CD4-positive, alpha-beta T cell (primary cell): Measurements from ENCODE around the gene RNF208. TPM values are rescaled to one million over a fixed set of nuclear protein-coding genes. Genes with fewer than 3 reads are reported as not detected.

Experiments
- ATAC-seq: fragments of 200-7000 bp; cut with Tn5 transposase; one replicate; pipeline ENCODE4 v1.10.0; 2022; ENCODE audit warnings: mild to moderate bottlenecking; ENCODE audit not compliant: poor library complexity
- CTCF ChIA-PET: fragments of 350-600 bp; sonication (Branson Sonifier 250); formaldehyde crosslinking; loops from one replicate; lab custom pipeline; 2021; ENCODE audit warnings: antibody characterized with exemption, inconsistent platforms; lab: Charles Lee
- POLR2A ChIA-PET: fragments of 350-600 bp; sonication (Branson Sonifier 250); formaldehyde crosslinking; loops from one replicate; lab custom pipeline; 2021; ENCODE audit warnings: antibody characterized with exemption, inconsistent platforms; lab: Charles Lee
- DNase-seq, 14 experiments: peaks; one replicate each; pipeline ENCODE4 v3.0.0-alpha.2; 2013 to 2020; ENCODE audit warnings: mixed read lengths in 2 of 14
- H3K27ac ChIP-seq, 2 donors: one replicate each; pipeline versions ENCODE4 v1.5.1 to v1.7.0; 2013; ENCODE audit warnings: low read length in 2 of 2, low read depth in 1 of 2, mild to moderate bottlenecking in 1 of 2
- H3K27me3 ChIP-seq, 2 experiments: 1 replicate in 1 of 2; 2 replicates in 1 of 2; pipeline versions ENCODE4 v1.6.1 to v1.7.0; 2013; ENCODE audit warnings: low read length in 2 of 2, control low read depth in 1 of 2, mild to moderate bottlenecking in 1 of 2, moderate library complexity in 1 of 2; ENCODE audit not compliant: insufficient read depth in 2 of 2, control insufficient read depth in 1 of 2
- H3K36me3 ChIP-seq: one replicate; pipeline ENCODE4 v1.6.1; 2013; ENCODE audit warnings: low read length, control low read depth; ENCODE audit not compliant: insufficient read depth
- H3K4me1 ChIP-seq: one replicate; pipeline ENCODE4 v1.6.1; 2013; ENCODE audit warnings: low read length, control low read depth; ENCODE audit not compliant: insufficient read depth
- H3K4me3 ChIP-seq: one replicate; pipeline ENCODE4 v1.5.1; 2013; ENCODE audit warnings: mild to moderate bottlenecking, low read length, moderate library complexity
- H3K9me3 ChIP-seq, 2 experiments: 1 replicate in 1 of 2; 2 replicates in 1 of 2; pipeline versions ENCODE4 v1.6.1 to v1.7.0; 2013; ENCODE audit warnings: low read length in 2 of 2, mild to moderate bottlenecking in 2 of 2, control low read depth in 1 of 2, moderate library complexity in 1 of 2; ENCODE audit not compliant: control insufficient read depth in 1 of 2, insufficient read depth in 1 of 2
- H3K27ac Mint-ChIP-seq: one replicate; pipeline ENCODE4 v1.8.0; 2020; ENCODE audit warnings: mixed read lengths
- H3K27me3 Mint-ChIP-seq: one replicate; pipeline ENCODE4 v1.8.0; 2021; ENCODE audit warnings: mixed read lengths
- H3K36me3 Mint-ChIP-seq: one replicate; pipeline ENCODE4 v1.8.0; 2021; ENCODE audit warnings: low read depth, mixed read lengths
- H3K4me1 Mint-ChIP-seq: one replicate; pipeline ENCODE4 v1.8.0; 2021; ENCODE audit warnings: low read depth, mixed read lengths
- H3K4me3 Mint-ChIP-seq: one replicate; pipeline ENCODE4 v1.8.0; 2020; ENCODE audit warnings: mild to moderate bottlenecking, mixed read lengths
- H3K9me3 Mint-ChIP-seq: one replicate; pipeline ENCODE4 v1.8.0; 2020; ENCODE audit warnings: mixed read lengths
- intact Hi-C, 2 experiments: fragments of 100-400 bp; cut with DNase I in 1 of 2; cut with micrococcal nuclease in 1 of 2; formaldehyde crosslinking; loops; one replicate each; pipeline versions ENCODE4 v1.15.1 to v1.9.0; 2023 to 2025; cut with DNase I, micrococcal nuclease
- total RNA-seq, 174 experiments: library from RNA in 2 of 174; stranded (reverse) in 2 of 174; gene quantifications; one replicate each; pipeline ENCODE4 v1.2.3 and lab custom pipeline; 2021 to 2026
- TF ChIP-seq, protein P1 (sequence below): fragments of 200-600 bp; IDR thresholded peaks from one replicate; pipeline ENCODE4 v1.8.0; 2022; ENCODE audit warnings: antibody characterized with exemption, mild to moderate bottlenecking

RNF208 gene
- total RNA-seq, 2 experiments from 2014 or later = 0.66 to 0.67 TPM

DNA sequence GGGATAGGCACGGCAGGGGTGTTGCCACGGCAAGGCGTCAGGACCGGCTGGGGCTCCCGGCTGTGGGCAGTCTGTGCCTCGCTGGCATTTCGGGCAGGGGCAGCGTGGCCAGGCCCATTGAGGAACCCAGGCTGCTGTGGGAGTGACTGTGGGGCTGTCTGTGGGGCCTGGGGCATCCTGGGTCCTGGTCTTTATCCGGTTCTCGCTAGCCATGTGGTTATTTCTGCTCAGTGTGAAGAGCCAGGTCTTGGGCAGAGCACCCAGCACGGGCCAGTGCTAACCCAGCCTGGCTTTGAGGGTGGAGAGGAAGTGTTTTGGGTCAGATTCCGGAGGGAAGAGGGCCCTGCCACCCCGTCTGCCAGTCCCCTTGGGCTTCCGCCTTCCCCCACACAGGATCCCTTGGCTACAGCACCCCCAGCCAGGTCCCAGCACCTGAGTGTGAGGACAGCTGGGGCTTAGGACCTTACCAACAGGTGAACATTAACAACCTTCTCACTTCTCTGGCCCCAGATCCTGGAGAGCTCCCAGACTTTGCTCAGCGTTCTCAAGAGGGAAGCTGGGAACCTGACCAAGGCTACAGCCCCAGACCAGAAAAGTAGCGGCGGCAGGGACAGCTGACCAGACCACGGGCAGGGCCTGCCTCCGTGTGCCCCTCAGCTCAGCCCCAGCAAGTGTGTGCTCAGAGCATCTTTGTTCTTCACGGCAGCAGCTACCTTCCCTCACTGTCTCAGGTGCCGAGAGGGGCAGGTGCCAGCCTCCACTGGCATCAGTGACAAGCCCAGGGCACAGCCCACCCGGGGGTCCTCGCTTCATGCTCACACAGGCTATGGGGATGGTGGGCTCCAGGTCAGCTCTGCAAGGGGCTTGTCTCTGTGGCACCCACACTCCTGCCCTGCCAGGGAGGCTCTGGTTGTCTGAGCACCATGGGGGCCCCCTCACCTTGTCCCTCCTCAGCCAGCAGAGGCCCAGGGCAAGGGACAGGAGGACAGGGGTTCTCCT is 32.4 kb downstream of the RNF208 start:
- Histone ChIP-seq H3K36me3 (peaks cover 34% of the 10 kb centered on the region), H3K9me3 (no peaks in the 10 kb centered on the region), H3K27ac (peak overlapping the region; percentile 85 to 86), H3K27me3 (no peaks in the 10 kb centered on the region), H3K4me3 (peak overlapping the region; percentile 100), H3K4me1 (peaks cover 50% of the 10 kb centered on the region)
- Mint-ChIP-seq H3K36me3 (peaks cover 39% of the 10 kb centered on the region), H3K4me1 (peaks cover 25% of the 10 kb centered on the region), H3K9me3 (no peaks in the 10 kb centered on the region), H3K27me3 (no peaks in the 10 kb centered on the region), H3K4me3 (peak overlapping the region; percentile 94), H3K27ac (peak overlapping the region; percentile 79)
- ChIA-PET CTCF (interaction anchor here (0.7 to 2.8 kb wide), 11 partner anchors 11 to 165 kb away, joined by 3 to 14 read pairs (median 4); partner anchors contain the start of genes RNF224, TPRN and TUBB4B), POLR2A (interaction anchor here (0.9 to 3.5 kb wide), 12 partner anchors 7 to 462 kb away, joined by 3 to 39 read pairs (median 8); partner anchors contain the start of genes MAN1B1, NELFB, RNF208 and TPRN)
- DNase-seq (no peak), ATAC-seq (no peak)
- intact Hi-C loops = loop anchor here (1.0 to 5.0 kb wide), 4 partner anchors 9 to 61 kb away; partner anchors contain the start of gene RNF208 (in 1 of the 2)
- TF ChIP-seq, protein P1, sequence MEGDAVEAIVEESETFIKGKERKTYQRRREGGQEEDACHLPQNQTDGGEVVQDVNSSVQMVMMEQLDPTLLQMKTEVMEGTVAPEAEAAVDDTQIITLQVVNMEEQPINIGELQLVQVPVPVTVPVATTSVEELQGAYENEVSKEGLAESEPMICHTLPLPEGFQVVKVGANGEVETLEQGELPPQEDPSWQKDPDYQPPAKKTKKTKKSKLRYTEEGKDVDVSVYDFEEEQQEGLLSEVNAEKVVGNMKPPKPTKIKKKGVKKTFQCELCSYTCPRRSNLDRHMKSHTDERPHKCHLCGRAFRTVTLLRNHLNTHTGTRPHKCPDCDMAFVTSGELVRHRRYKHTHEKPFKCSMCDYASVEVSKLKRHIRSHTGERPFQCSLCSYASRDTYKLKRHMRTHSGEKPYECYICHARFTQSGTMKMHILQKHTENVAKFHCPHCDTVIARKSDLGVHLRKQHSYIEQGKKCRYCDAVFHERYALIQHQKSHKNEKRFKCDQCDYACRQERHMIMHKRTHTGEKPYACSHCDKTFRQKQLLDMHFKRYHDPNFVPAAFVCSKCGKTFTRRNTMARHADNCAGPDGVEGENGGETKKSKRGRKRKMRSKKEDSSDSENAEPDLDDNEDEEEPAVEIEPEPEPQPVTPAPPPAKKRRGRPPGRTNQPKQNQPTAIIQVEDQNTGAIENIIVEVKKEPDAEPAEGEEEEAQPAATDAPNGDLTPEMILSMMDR = no peak

DNA sequence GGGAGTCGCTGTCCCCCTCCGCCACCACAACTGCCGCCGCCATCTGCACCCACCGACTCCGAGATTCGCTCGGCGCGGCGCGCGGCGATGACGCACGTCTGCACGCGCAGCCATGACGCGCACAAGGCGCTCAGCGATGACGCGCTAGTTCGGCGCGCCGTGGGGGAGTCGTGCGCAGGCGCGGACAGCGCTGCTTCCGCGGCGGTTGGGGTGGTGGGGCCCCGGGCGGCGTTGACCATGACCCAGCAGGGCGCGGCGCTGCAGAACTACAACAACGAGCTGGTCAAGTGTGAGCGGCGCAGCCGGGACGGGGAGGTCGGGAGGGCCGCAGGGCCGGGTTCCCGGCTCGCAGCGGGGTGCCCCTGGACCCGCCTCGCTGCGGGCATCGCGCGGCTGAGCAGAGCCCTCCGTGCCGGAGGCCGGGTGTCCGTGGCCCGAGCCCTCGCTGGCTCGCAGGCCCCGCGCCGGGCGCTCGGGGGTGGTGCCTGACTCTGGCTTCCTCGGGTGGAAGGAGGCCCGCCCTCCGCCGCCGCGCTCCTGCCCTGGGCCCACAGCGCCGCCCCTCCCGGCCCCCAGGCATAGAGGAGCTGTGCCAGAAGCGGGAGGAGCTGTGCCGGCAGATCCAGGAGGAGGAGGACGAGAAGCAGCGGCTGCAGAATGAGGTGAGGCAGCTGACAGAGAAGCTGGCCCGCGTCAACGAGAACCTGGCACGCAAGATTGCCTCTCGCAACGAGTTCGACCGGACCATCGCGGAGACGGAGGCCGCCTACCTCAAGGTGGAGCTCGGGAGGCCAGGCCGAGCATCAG is 33.3 kb downstream of the RNF208 start, which contains the start of the genes ANAPC2 and SSNA1:
ANAPC2 (minus strand) TSS at position 71 of the 807 bp plus-strand sequence; CDS start at position 43, 28 bp downstream.
SSNA1 (plus strand) TSS at position 187 of the 807 bp plus-strand sequence; CDS start at position 238, 51 bp downstream.
- intact Hi-C loops = loop anchor here (1.0 to 5.0 kb wide), 6 partner anchors 10 to 60 kb away; partner anchors contain the start of genes NDOR1 (in 1 of the 2), RNF208 (in 1 of the 2) and TMEM203 (in 1 of the 2)
- H3K27me3 Mint-ChIP-seq = no peaks in the 10 kb centered on the region
- no peaks in the 10 kb centered on the region for H3K9me3 Mint-ChIP-seq
- POLR2A ChIA-PET = interaction anchor here (0.7 to 3.5 kb wide), 16 partner anchors 8 to 461 kb away, joined by 3 to 39 read pairs (median 6); partner anchors contain the start of genes MAN1B1, NELFB, RNF208 and TPRN
- Histone ChIP-seq H3K36me3 (peaks cover 42% of the 10 kb centered on the region), H3K27me3 (no peaks in the 10 kb centered on the region), H3K27ac (peak within 1 kb of the TSS; percentile 86 to 92), H3K9me3 (no peaks in the 10 kb centered on the region), H3K4me1 (peaks cover 50% of the 10 kb centered on the region), H3K4me3 (peak within 1 kb of the TSS; percentile 100)
- peak within 1 kb of the TSS; percentile 94 for H3K4me3 Mint-ChIP-seq
- H3K4me1 Mint-ChIP-seq = peaks cover 29% of the 10 kb centered on the region
- peak; percentile 83 to 98 (median 90) for DNase-seq
- H3K36me3 Mint-ChIP-seq = peaks cover 48% of the 10 kb centered on the region
- TF ChIP-seq, protein P1 = peak; percentile 48
- CTCF ChIA-PET = interaction anchor here (0.6 to 2.8 kb wide), 14 partner anchors 12 to 257 kb away, joined by 3 to 14 read pairs (median 4); partner anchors contain the start of genes RNF224, TPRN and TUBB4B
- peak; percentile 79 for ATAC-seq
- peak within 1 kb of the TSS; percentile 79 for H3K27ac Mint-ChIP-seq
